Motor neuron (in vitro differentiated cells): ENCODE results near the gene RPS10. TPM values are rescaled to one million over a fixed set of nuclear protein-coding genes. Genes with fewer than 3 reads are reported as not detected.

Experiments
- ATAC-seq, 8 experiments: fragments of 200-7000 bp; cut with Tn5 transposase; replicated peaks in 6 of 8; 2 replicates each; pipeline ENCODE4 v1.8.0; 2021; ENCODE audit warnings: mild to moderate bottlenecking in 8 of 8, moderate library complexity in 8 of 8
- H3K27ac ChIP-seq, 2 donors: fragments of 250-450 bp; sonication (Bioruptor Pico); 2 replicates each; pipeline ENCODE4 v1.9.0; 2021; ENCODE audit warnings: antibody characterized with exemption in 2 of 2, mild to moderate bottlenecking in 2 of 2, moderate library complexity in 1 of 2
- H3K4me1 ChIP-seq, 2 donors: fragments of 250-450 bp; sonication (Bioruptor Pico); replicated peaks in 1 of 2; 2 replicates each; pipeline ENCODE4 v1.6.1; 2021; ENCODE audit warnings: antibody characterized with exemption in 2 of 2, mild to moderate bottlenecking in 2 of 2, moderate library complexity in 1 of 2
- H3K4me3 ChIP-seq, 5 donors: fragments of 250-450 bp; sonication (Bioruptor Pico); 2 replicates each; pipeline ENCODE4 v1.9.0; 2021; ENCODE audit warnings: antibody characterized with exemption in 5 of 5, mild to moderate bottlenecking in 5 of 5, moderate library complexity in 4 of 5
- WGBS, 10 experiments: fragments of 450-650 bp; shearing (Covaris generic); methylation state at CpG; one replicate each; pipeline ENCODE4 v1.0.0; 2022; 5-methylcytosine and 5-hydroxymethylcytosine counted together
- in situ Hi-C, 9 experiments: fragments of 400-800 bp; cut with MboI; loops; one replicate each; pipeline ENCODE4 v1.15.0; 2021; ENCODE audit warnings: low sequenced_read_pairs in 9 of 9, low pct_unique_long_range_greater_than_20kb in 2 of 9; ENCODE audit not compliant: unreplicated experiment in 9 of 9
- total RNA-seq, 8 experiments: library from RNA; unstranded; fragments of 300-600 nt; gene quantifications; 2 replicates each; pipeline versions ENCODE4 v1.2.3 to v1.2.4, GENCODE V29; 2022

RPS10 gene
- total RNA-seq, 8 experiments from 2014 or later = 1,485 to 3,361 (median 2,612) TPM

- peaks cover 13 to 14% of the 10 kb centered on the region in 2 donors for H3K4me1 ChIP-seq
- WGBS, 10 experiments = 0 to 33% (median 10%) methylated on average over 1 to 3 of the region's 6 CpGs; no CpG with 5 or more reads in 6 of the 10 experiments
- ATAC-seq = peak in 7 of 8 experiments; percentile 15 to 89 (median 83)
- peak overlapping the region in 1 of 5 donors; percentile 1 for H3K4me3 ChIP-seq
- in situ Hi-C loops = loop anchor here in 1 of 9 experiments (25.0 kb wide), 1 partner anchor 125 kb away; no protein-coding TSS in a partner anchor
- H3K27ac ChIP-seq = peak overlapping the region; percentile 20 to 28
Observed at GRCh38 chr6:34462551-34462971, 36.7 kb upstream of the RPS10 start.

- H3K4me3 ChIP-seq = no peak overlapping the region
- in situ Hi-C loops = loop anchor here in 1 of 9 experiments (25.0 kb wide), 1 partner anchor 125 kb away; no protein-coding TSS in a partner anchor
- no peak for ATAC-seq
Observed at GRCh38 chr6:34462010-34462409, 36.1 kb upstream of the RPS10 start.

GRCh38 chr6:34460796-34461507 is 35.1 kb upstream of the RPS10 start:
- ATAC-seq = no peak

More at GRCh38 chr6:34462010-34462409, 36.1 kb upstream of the RPS10 start:
- Histone ChIP-seq H3K4me1 (peaks cover 13 to 14% of the 10 kb centered on the region in 2 donors), H3K27ac (no peak overlapping the region)
- WGBS, 10 experiments = 60 to 92% (median 78%) methylated on average over 2 to 6 of the region's 6 CpGs; no CpG with 5 or more reads in 1 of the 10 experiments

GRCh38 chr6:34459899-34460593 is 34.2 kb upstream of the RPS10 start:
- ATAC-seq = peak in 4 of 8 experiments; percentile 9 to 23 (median 14)
- no peak overlapping the region for H3K27ac ChIP-seq
- peaks cover 6 to 9% of the 10 kb centered on the region in 2 donors for H3K4me1 ChIP-seq
- WGBS, 10 experiments = 0 to 60% (median 10%) methylated on average over 2 to 3 of the region's 6 CpGs; no CpG with 5 or more reads in 5 of the 10 experiments
- in situ Hi-C loops = loop anchor here in 1 of 9 experiments (25.0 kb wide), 1 partner anchor 127 kb away; no protein-coding TSS in a partner anchor
- H3K4me3 ChIP-seq = no peak overlapping the region

More at GRCh38 chr6:34460796-34461507, 35.1 kb upstream of the RPS10 start:
- 65 to 100% (median 86%) methylated on average over 2 to 4 of the region's 5 CpGs; no CpG with 5 or more reads in 4 of the 10 experiments for WGBS, 10 experiments
- Histone ChIP-seq H3K4me3 (no peak overlapping the region), H3K27ac (no peak overlapping the region), H3K4me1 (peaks cover 11 to 13% of the 10 kb centered on the region in 2 donors)
- in situ Hi-C loops = loop anchor here in 1 of 9 experiments (25.0 kb wide), 1 partner anchor 126 kb away; no protein-coding TSS in a partner anchor

- H3K4me1 ChIP-seq = peaks cover 5 to 8% of the 10 kb centered on the region in 2 donors
- H3K27ac ChIP-seq = no peak overlapping the region
- no peak overlapping the region for H3K4me3 ChIP-seq
- WGBS, 10 experiments = 33 to 93% (median 77%) methylated on average over 1 to 6 of the region's 14 CpGs; no CpG with 5 or more reads in 2 of the 10 experiments
- in situ Hi-C loops = loop anchor here in 1 of 9 experiments (25.0 kb wide), 1 partner anchor 129 kb away; no protein-coding TSS in a partner anchor
- ATAC-seq = peak in 6 of 8 experiments; percentile 14 to 83 (median 32)
Observed at GRCh38 chr6:34457742-34458735, 32.2 kb upstream of the RPS10 start.

- WGBS, 10 experiments = 0% methylated on average over 1 of the region's 2 CpGs; no CpG with 5 or more reads in 9 of the 10 experiments
- Histone ChIP-seq H3K4me1 (peaks cover 0 to 2% of the 10 kb centered on the region in 2 donors), H3K27ac (no peak overlapping the region), H3K4me3 (no peak overlapping the region)
- in situ Hi-C loops = loop anchor here in 1 of 9 experiments (25.0 kb wide), 1 partner anchor 130 kb away; no protein-coding TSS in a partner anchor
- ATAC-seq = peak in 7 of 8 experiments; percentile 31 to 72 (median 49)
Observed at GRCh38 chr6:34457382-34457741, 31.5 kb upstream of the RPS10 start.

- no peak overlapping the region for H3K27ac ChIP-seq
- in situ Hi-C loops = loop anchor here in 1 of 9 experiments (25.0 kb wide), 1 partner anchor 131 kb away; no protein-coding TSS in a partner anchor
- peak in 1 of 8 experiments; percentile 9 for ATAC-seq
- no peak overlapping the region for H3K4me3 ChIP-seq
- no CpG with 5 or more reads among the region's 1 CpG for WGBS, 10 experiments
- peaks cover 0 to 2% of the 10 kb centered on the region in 2 donors for H3K4me1 ChIP-seq
Observed at GRCh38 chr6:34455831-34456230, 30.0 kb upstream of the RPS10 start.

GRCh38 chr6:34451192-34451591 is 25.3 kb upstream of the RPS10 start:
- WGBS, 10 experiments = 80 to 100% (median 100%) methylated on average over 1 of the region's 1 CpG; no CpG with 5 or more reads in 6 of the 10 experiments
- in situ Hi-C loops = loop anchor here in 1 of 9 experiments (25.0 kb wide), 1 partner anchor 136 kb away; no protein-coding TSS in a partner anchor

GRCh38 chr6:34447910-34448309 is 22.0 kb upstream of the RPS10 start:
- Histone ChIP-seq H3K4me1 (peaks cover 6 to 7% of the 10 kb centered on the region in 2 donors), H3K4me3 (no peak overlapping the region), H3K27ac (no peak overlapping the region)
- peak in 7 of 8 experiments; percentile 32 to 77 (median 56) for ATAC-seq
- 21 to 89% (median 68%) methylated on average over 2 to 3 of the region's 5 CpGs; no CpG with 5 or more reads in 5 of the 10 experiments for WGBS, 10 experiments
- in situ Hi-C loops = no loop called here

More at GRCh38 chr6:34451192-34451591, 25.3 kb upstream of the RPS10 start:
- Histone ChIP-seq H3K4me1 (peaks cover 6 to 7% of the 10 kb centered on the region in 2 donors), H3K27ac (no peak overlapping the region), H3K4me3 (no peak overlapping the region)
- no peak for ATAC-seq

GRCh38 chr6:34447386-34447785 is 21.5 kb upstream of the RPS10 start:
- Histone ChIP-seq H3K4me3 (no peak overlapping the region), H3K27ac (peak overlapping the region in 1 of 2 donors; percentile 14), H3K4me1 (peaks cover 6 to 7% of the 10 kb centered on the region in 2 donors)
- peak in 5 of 8 experiments; percentile 25 to 66 (median 44) for ATAC-seq
- in situ Hi-C loops = no loop called here
- WGBS, 10 experiments = 20 to 100% (median 70%) methylated on average over 1 to 5 of the region's 7 CpGs; no CpG with 5 or more reads in 3 of the 10 experiments

GRCh38 chr6:34445313-34445860 is 19.5 kb upstream of the RPS10 start:
- ATAC-seq = no peak
- Histone ChIP-seq H3K4me1 (peaks cover 6 to 7% of the 10 kb centered on the region in 2 donors), H3K4me3 (no peak overlapping the region), H3K27ac (no peak overlapping the region)
- in situ Hi-C loops = no loop called here
- 61 to 100% (median 83%) methylated on average over 1 to 2 of the region's 4 CpGs; no CpG with 5 or more reads in 3 of the 10 experiments for whole genome bisulfite sequencing, 10 experiments
